ENCODE results near the gene MPRIP. TPM values are rescaled to one million over a fixed set of nuclear protein-coding genes. Genes with fewer than 3 reads are reported as not detected.

Gene MPRIP
- total RNA-seq, 6 experiments from 2014 or later = 39.0 to 97.6 (median 76.7) TPM

DNA sequence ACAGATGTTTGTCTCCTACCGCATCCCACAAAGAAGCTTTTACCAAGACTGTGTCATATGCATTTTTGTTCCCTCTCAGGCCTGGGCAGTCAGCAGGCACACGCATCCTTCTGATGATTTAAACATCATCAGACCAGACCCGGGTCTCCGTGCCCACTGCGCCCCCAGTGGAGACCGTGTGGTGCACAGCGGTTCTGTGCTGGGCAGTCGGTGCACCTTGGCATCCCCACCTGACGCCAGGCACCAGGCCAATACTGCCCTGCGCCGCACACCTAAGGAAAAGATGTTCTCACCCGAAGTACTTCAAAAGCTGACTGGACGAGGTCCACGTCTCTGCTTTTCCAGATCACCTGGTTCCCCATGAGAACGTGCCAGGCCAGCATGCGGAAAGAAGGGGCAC lies 174.5 kb downstream of the MPRIP start:
- DNase-seq = no peak
- ATAC-seq = no peak
- H3K27ac ChIP-seq = no peak overlapping the region
- 86% methylated on average over 11 of the region's 16 CpGs for WGBS (ENCODE audit: insufficient coverage, low coverage, low lambda C conversion rate, missing lambda C conversion rate)
- H3K36me3 ChIP-seq = peaks cover 13 to 96% (median 57%) of the 10 kb centered on the region in 4 donors
- no peaks in the 10 kb centered on the region for H3K9me3 ChIP-seq
- H3K4me3 ChIP-seq = no peak overlapping the region
- no peaks in the 10 kb centered on the region for H3K4me1 ChIP-seq
- H3K27me3 ChIP-seq = no peaks in the 10 kb centered on the region
- intact Hi-C loops (cut with DNase I) = no loop called here
- TF ChIP-seq, protein P1, sequence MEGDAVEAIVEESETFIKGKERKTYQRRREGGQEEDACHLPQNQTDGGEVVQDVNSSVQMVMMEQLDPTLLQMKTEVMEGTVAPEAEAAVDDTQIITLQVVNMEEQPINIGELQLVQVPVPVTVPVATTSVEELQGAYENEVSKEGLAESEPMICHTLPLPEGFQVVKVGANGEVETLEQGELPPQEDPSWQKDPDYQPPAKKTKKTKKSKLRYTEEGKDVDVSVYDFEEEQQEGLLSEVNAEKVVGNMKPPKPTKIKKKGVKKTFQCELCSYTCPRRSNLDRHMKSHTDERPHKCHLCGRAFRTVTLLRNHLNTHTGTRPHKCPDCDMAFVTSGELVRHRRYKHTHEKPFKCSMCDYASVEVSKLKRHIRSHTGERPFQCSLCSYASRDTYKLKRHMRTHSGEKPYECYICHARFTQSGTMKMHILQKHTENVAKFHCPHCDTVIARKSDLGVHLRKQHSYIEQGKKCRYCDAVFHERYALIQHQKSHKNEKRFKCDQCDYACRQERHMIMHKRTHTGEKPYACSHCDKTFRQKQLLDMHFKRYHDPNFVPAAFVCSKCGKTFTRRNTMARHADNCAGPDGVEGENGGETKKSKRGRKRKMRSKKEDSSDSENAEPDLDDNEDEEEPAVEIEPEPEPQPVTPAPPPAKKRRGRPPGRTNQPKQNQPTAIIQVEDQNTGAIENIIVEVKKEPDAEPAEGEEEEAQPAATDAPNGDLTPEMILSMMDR (IDR thresholded peaks at IDR 0.05) = no peak
- no peak for TF ChIP-seq POLR2A (IDR thresholded peaks at IDR 0.05)

DNA sequence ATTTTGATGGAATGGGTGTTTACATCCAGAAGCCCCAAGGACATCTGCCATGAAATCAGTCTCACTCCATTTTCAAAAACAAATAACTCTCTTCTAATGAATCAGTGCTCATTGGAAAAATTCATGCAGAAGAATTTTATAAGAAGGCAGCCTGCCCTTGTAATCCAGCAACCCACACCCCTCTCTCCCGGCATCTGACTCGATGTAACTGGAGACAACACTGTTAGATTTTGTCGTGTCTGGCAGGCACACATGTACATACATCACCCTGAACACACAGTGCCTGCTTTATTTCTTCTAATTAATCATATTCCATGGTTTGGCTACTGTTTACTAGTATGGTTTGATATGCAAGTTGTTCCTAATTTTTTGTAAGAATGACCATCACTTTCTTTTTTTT lies 175.7 kb downstream of the MPRIP start:
- DNase-seq = no peak
- Histone ChIP-seq H3K4me1 (no peaks in the 10 kb centered on the region), H3K4me3 (no peak overlapping the region), H3K27ac (no peak overlapping the region), H3K9me3 (no peaks in the 10 kb centered on the region), H3K27me3 (no peaks in the 10 kb centered on the region), H3K36me3 (peaks cover 13 to 99% (median 59%) of the 10 kb centered on the region in 4 donors)
- TF ChIP-seq POLR2A (IDR thresholded peaks at IDR 0.05) = no peak
- TF ChIP-seq, protein P1 (IDR thresholded peaks at IDR 0.05) = no peak
- WGBS (ENCODE audit: insufficient coverage, low coverage, low lambda C conversion rate, missing lambda C conversion rate) = 84% methylated on average over 3 of the region's 3 CpGs
- ATAC-seq = no peak
- intact Hi-C loops (cut with DNase I) = no loop called here

DNA sequence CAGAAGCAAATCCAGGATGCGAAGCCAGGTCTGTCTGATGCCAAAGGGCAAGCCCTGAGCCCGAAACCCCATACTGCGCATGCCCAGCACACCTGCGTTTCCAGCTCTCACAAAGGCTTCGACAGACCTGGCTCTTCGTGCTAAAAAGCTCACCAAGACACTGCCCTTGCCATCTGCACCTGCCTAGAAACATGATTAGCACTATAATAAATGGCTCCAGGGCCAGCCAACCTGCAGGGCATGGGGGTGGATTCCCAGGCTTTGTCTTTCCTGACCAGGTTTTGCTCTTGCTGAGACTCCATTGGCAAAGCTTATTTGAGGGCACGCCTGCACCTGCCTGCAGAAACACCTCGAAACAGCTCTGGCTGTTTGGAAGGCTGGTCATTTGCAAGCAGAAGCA lies 178.3 kb downstream of the MPRIP start:
- H3K27me3 ChIP-seq = no peaks in the 10 kb centered on the region
- 100% methylated on average over 2 of the region's 8 CpGs for WGBS (ENCODE audit: insufficient coverage, low coverage, low lambda C conversion rate, missing lambda C conversion rate)
- no peak for ATAC-seq
- no peak overlapping the region for H3K27ac ChIP-seq
- TF ChIP-seq POLR2A (IDR thresholded peaks at IDR 0.05) = no peak
- TF ChIP-seq, protein P1 (IDR thresholded peaks at IDR 0.05) = no peak
- H3K4me1 ChIP-seq = no peaks in the 10 kb centered on the region
- no peak overlapping the region for H3K4me3 ChIP-seq
- peaks cover 13 to 98% (median 67%) of the 10 kb centered on the region in 4 donors for H3K36me3 ChIP-seq
- no peaks in the 10 kb centered on the region for H3K9me3 ChIP-seq
- intact Hi-C loops (cut with DNase I) = no loop called here
- no peak for DNase-seq

DNA sequence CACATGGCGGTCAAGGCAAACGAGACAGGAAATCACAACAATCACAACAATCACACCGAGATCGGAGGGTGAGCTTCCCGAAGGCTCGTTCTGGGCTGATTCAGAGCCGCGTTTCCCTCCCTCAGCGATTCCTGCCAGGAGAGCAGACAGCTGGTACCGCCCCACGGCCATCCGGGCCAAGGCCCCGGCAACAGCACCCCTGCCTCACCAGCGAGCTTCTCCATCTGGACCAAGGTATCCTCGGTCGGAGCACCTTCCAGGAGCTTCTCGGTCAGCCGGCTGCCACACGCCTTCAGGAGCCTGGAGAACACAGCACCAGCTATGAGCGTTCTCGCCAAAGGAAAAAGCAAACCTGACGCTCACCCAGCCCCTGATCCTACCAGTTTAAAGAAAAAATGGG lies 179.1 kb downstream of the MPRIP start:
- ATAC-seq (no peak), DNase-seq (peak in 1 of 3 donors; percentile 1)
- TF ChIP-seq, protein P1 (IDR thresholded peaks at IDR 0.05) = no peak
- TF ChIP-seq POLR2A (IDR thresholded peaks at IDR 0.05) = no peak

DNA sequence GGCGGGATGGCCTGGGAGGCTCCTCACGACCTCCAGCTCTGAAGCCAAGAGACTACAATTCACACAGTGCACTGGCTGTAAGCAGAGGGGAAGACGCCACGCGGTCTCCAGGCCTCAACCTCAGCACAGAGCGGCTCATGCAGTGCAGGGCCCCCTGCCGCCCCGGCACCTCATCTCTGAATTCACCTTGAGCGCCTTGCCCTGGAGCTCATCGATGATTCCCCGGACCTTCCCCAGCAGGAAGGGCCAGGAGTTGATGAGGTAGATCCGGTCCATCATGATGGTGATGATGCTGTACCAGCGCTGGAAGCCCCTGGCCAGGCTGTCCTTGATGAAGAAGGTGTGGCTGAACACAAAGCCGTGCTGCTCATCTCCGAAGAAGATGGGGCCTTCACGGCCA lies 181.5 kb downstream of the MPRIP start:
- H3K27ac ChIP-seq = no peak overlapping the region
- ATAC-seq (no peak), DNase-seq (peak in 1 of 3 donors; percentile 35)
- no peaks in the 10 kb centered on the region for H3K9me3 ChIP-seq
- no peak for TF ChIP-seq POLR2A (IDR thresholded peaks at IDR 0.05)
- TF ChIP-seq, protein P1 (IDR thresholded peaks at IDR 0.05) = no peak
- no CpG with 5 or more reads among the region's 16 CpGs for whole genome bisulfite sequencing (ENCODE audit: insufficient coverage, low coverage, low lambda C conversion rate, missing lambda C conversion rate)
- H3K4me1 ChIP-seq = peaks cover 0 to 16% (median 6%) of the 10 kb centered on the region in 4 donors
- peaks cover 0 to 91% (median 63%) of the 10 kb centered on the region in 4 donors for H3K36me3 ChIP-seq
- no peak overlapping the region for H3K4me3 ChIP-seq
- intact Hi-C loops (cut with DNase I) = no loop called here
- no peaks in the 10 kb centered on the region for H3K27me3 ChIP-seq

More for the DNA sequence above, 179.1 kb downstream of the MPRIP start:
- Histone ChIP-seq H3K27me3 (no peaks in the 10 kb centered on the region), H3K9me3 (no peaks in the 10 kb centered on the region), H3K4me1 (no peaks in the 10 kb centered on the region), H3K4me3 (no peak overlapping the region), H3K27ac (no peak overlapping the region), H3K36me3 (peaks cover 13 to 98% (median 67%) of the 10 kb centered on the region in 4 donors)
- intact Hi-C loops (cut with DNase I) = no loop called here
- WGBS (ENCODE audit: insufficient coverage, low coverage, low lambda C conversion rate, missing lambda C conversion rate) = 98% methylated on average over 14 of the region's 22 CpGs
